ENCODE data around the gene ZNF496. TPM values are rescaled to one million over a fixed set of nuclear protein-coding genes. Genes with fewer than 3 reads are reported as not detected.

Gene ZNF496
- total and polyA plus RNA-seq, 4 donors = 8.2 to 43.4 (median 15.6) TPM

DNA sequence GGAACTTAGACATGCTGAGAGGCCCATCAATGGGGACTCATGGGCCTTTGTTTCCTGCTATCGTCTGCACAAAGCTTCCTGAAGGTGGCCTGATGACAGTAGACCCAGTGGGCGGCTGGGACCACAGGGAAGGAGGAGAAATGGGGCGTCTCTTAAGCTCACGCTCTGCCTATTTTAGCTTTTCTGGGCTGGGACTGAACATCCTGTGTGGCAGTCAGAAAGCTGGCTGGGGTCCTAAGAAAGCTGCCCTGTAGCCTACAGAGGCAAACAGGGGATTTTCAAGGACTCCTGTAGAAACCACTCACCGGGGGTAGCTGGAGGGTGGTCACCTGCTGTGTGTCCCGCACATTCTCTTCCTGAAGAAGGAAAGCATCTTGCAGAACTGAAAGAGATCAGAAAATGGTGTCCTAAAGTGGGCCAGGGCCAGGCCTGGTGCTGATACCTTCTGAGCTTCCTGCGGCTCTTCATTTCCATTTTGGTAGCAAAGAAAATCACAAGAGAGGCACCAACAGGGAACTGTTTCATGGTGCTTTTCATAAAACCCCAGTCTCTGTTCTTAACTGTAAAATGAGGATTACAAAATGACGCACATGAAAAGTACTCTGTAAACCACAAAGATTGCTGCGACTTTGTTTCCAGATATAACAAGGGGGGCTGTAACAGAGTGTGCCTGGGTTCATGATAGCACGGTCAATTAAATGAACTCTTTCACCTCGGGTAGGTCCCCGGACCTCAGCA, 8.6 kb downstream of the ZNF496 start:
- 47 to 74% methylated on average over 12 of the region's 12 CpGs for WGBS, 2 donors
- H3K9me3 ChIP-seq (ENCODE audit: control insufficient read depth in 4 of 4, insufficient read depth in 3 of 4, low read length in 3 of 4) = no peaks in the 10 kb centered on the region
- no peak overlapping the region for H3K4me3 ChIP-seq
- no peak overlapping the region for H3K27ac ChIP-seq (ENCODE audit: low read depth in 1 of 2, low read length in 1 of 2)
- TF ChIP-seq, protein P1, sequence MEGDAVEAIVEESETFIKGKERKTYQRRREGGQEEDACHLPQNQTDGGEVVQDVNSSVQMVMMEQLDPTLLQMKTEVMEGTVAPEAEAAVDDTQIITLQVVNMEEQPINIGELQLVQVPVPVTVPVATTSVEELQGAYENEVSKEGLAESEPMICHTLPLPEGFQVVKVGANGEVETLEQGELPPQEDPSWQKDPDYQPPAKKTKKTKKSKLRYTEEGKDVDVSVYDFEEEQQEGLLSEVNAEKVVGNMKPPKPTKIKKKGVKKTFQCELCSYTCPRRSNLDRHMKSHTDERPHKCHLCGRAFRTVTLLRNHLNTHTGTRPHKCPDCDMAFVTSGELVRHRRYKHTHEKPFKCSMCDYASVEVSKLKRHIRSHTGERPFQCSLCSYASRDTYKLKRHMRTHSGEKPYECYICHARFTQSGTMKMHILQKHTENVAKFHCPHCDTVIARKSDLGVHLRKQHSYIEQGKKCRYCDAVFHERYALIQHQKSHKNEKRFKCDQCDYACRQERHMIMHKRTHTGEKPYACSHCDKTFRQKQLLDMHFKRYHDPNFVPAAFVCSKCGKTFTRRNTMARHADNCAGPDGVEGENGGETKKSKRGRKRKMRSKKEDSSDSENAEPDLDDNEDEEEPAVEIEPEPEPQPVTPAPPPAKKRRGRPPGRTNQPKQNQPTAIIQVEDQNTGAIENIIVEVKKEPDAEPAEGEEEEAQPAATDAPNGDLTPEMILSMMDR (IDR thresholded peaks at IDR 0.05; ENCODE audit: control extremely low read depth, extremely low read depth) = no peak
- DNase-seq (no peak), ATAC-seq (ENCODE audit: insufficient read depth, low FRiP score) (no peak)
- H3K36me3 ChIP-seq (ENCODE audit: control insufficient read depth in 4 of 4, insufficient read depth in 4 of 4, low read length in 4 of 4) = peaks cover 11 to 25% (median 22%) of the 10 kb centered on the region in 4 donors
- H3K4me1 ChIP-seq (ENCODE audit: control insufficient read depth in 5 of 5, insufficient read depth in 5 of 5, low read length in 5 of 5) = no peaks in the 10 kb centered on the region
- H3K27me3 ChIP-seq (ENCODE audit: control insufficient read depth in 3 of 3, insufficient read depth in 3 of 3, low read length in 2 of 3) = no peaks in the 10 kb centered on the region
- no peak overlapping the region for H3K9ac ChIP-seq (ENCODE audit: insufficient read depth in 1 of 2, low read length in 2 of 2)

DNA sequence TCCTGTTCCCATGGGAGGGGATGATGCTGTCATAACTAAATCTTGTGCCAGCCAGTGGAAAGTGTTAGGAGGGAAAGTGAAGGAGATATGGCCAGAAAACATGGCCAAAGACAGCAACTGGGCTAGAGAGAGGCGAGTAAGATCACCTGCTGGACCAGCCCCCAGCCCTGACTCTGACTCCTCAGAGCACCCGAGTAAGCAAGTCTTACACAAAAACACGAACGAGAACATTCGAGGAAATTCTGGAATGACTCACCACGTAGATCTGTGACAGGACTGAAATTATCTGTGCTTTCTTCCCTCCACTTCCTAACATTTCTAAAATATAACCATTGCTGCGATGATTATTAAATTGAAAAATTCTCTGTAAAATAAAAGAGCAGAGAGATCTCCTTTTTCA, 9.2 kb downstream of the ZNF496 start:
- ATAC-seq (ENCODE audit: insufficient read depth, low FRiP score) = no peak
- no peaks in the 10 kb centered on the region for H3K9me3 ChIP-seq (ENCODE audit: control insufficient read depth in 4 of 4, insufficient read depth in 3 of 4, low read length in 3 of 4)
- no peak overlapping the region for H3K9ac ChIP-seq (ENCODE audit: insufficient read depth in 1 of 2, low read length in 2 of 2)
- no peaks in the 10 kb centered on the region for H3K4me1 ChIP-seq (ENCODE audit: control insufficient read depth in 5 of 5, insufficient read depth in 5 of 5, low read length in 5 of 5)
- peaks cover 11 to 23% (median 21%) of the 10 kb centered on the region in 4 donors for H3K36me3 ChIP-seq (ENCODE audit: control insufficient read depth in 4 of 4, insufficient read depth in 4 of 4, low read length in 4 of 4)
- H3K27me3 ChIP-seq (ENCODE audit: control insufficient read depth in 3 of 3, insufficient read depth in 3 of 3, low read length in 2 of 3) = no peaks in the 10 kb centered on the region
- H3K27ac ChIP-seq (ENCODE audit: low read depth in 1 of 2, low read length in 1 of 2) = no peak overlapping the region
- 42 to 76% methylated on average over 7 of the region's 7 CpGs for WGBS, 2 donors
- no peak overlapping the region for H3K4me3 ChIP-seq
- TF ChIP-seq, protein P1 (IDR thresholded peaks at IDR 0.05; ENCODE audit: control extremely low read depth, extremely low read depth) = no peak
- DNase-seq = no peak

DNA sequence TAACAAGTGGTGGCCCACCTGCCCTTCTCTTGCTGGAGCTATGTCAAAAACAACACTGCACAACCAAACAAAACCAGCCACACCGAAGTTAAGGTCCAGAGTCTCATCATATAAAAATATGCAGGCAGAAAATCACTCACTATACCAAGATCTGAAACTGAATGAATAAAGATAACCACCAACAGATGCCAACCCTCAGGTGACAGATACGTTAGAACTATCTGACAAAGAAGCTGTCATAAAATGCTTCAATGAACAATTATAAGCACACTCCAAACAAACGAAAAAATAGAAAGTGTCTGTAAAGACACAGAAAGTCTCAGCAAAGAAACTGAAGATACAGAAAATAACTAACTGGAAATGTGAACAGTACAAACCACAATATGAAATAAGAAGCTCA, 14.0 kb downstream of the ZNF496 start:
- WGBS, 2 donors = 88 to 89% methylated on average over 3 of the region's 3 CpGs
- no peaks in the 10 kb centered on the region for H3K27me3 ChIP-seq (ENCODE audit: control insufficient read depth in 3 of 3, insufficient read depth in 3 of 3, low read length in 2 of 3)
- ATAC-seq (ENCODE audit: insufficient read depth, low FRiP score) = no peak

More for the DNA sequence above, 14.0 kb downstream of the ZNF496 start:
- Histone ChIP-seq H3K27ac (ENCODE audit: low read depth in 1 of 2, low read length in 1 of 2) (no peak overlapping the region), H3K36me3 (ENCODE audit: control insufficient read depth in 4 of 4, insufficient read depth in 4 of 4, low read length in 4 of 4) (peaks cover 12 to 23% (median 20%) of the 10 kb centered on the region in 4 donors), H3K4me1 (ENCODE audit: control insufficient read depth in 5 of 5, insufficient read depth in 5 of 5, low read length in 5 of 5) (no peaks in the 10 kb centered on the region), H3K9me3 (ENCODE audit: control insufficient read depth in 4 of 4, insufficient read depth in 3 of 4, low read length in 3 of 4) (no peaks in the 10 kb centered on the region), H3K9ac (ENCODE audit: insufficient read depth in 1 of 2, low read length in 2 of 2) (no peak overlapping the region), H3K4me3 (no peak overlapping the region)
- DNase-seq = no peak
- TF ChIP-seq, protein P1 (IDR thresholded peaks at IDR 0.05; ENCODE audit: control extremely low read depth, extremely low read depth) = no peak

All from lung (tissue), 12 donors.